ENCODE measurements around the gene METTL22.

Gene METTL22

DNA sequence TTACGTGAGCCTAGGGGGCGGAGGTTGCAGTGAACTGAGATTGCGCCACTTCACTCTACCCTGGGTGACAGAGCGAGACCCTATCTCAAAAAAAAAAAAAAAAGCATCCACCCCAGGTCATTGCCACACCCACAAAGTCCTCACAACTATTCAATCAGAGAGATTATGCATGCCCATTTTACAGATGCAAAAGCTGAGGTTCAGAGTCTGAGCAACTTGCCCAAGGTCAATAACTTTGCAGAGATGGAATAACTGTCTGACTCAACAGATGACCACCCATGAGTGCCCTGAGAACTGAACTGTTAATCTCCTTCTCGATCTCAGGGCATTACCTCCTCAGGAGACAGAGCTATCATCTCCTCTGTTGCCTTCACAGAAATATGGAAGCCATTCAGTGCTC is 25.7 kb upstream of the METTL22 start:
- TF ChIP-seq, protein P1, sequence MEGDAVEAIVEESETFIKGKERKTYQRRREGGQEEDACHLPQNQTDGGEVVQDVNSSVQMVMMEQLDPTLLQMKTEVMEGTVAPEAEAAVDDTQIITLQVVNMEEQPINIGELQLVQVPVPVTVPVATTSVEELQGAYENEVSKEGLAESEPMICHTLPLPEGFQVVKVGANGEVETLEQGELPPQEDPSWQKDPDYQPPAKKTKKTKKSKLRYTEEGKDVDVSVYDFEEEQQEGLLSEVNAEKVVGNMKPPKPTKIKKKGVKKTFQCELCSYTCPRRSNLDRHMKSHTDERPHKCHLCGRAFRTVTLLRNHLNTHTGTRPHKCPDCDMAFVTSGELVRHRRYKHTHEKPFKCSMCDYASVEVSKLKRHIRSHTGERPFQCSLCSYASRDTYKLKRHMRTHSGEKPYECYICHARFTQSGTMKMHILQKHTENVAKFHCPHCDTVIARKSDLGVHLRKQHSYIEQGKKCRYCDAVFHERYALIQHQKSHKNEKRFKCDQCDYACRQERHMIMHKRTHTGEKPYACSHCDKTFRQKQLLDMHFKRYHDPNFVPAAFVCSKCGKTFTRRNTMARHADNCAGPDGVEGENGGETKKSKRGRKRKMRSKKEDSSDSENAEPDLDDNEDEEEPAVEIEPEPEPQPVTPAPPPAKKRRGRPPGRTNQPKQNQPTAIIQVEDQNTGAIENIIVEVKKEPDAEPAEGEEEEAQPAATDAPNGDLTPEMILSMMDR (IDR thresholded peaks at IDR 0.05; ENCODE audit: low read depth, low read length) = no peak
- DNase-seq (ENCODE audit: extremely low read depth, low read depth) = no peak

DNA sequence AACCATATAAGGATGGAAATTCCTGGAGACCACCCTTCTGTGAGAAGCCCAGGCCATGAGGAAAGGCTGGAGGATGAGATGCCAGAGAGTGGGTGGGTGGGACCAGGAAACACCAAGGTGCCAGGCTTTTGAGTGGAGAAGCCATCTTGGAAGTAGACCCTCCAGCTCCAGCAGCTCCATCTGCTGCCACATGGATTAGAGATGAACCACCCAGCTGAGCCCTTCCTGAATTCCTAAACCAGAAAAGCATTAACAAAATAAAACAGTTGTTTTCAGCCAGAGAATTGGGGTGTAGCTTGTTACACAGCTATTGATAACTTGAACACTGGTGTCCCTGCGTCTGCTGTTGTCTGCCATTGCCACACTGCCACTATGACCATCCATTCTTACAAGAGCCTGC is 24.9 kb upstream of the METTL22 start:
- DNase-seq (ENCODE audit: extremely low read depth, low read depth) = no peak
- TF ChIP-seq, protein P1 (IDR thresholded peaks at IDR 0.05; ENCODE audit: low read depth, low read length) = no peak

DNA sequence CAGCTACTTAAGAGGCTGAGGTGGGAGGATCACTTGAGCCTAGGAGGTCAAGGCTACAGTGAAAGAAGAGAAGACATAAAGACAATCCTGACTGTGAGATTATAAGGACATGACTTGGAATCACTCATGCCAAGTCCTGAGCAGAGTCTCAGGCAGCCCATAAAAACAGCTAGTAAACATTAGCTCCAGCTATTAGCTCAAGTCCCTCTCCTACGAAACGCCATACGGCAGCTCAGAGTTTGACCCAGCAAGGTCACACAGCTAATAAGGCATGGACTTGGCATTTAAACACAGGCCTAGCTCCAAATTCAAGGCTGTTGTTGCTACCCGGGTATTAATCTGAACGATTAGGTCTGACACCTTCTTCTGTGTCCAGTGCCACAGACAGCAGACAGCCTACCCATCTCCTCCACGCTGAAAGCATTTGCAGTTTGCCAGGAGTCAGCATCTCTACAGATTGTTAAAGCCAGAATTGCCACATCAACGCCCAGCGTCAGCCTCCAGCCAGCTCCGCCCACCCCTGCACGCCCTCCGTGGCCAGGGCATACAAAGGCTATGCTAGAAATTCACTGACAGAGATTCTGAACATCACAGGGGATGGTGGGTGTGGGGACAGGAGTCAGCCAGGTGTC is 21.2 kb upstream of the METTL22 start:
- DNase-seq (ENCODE audit: extremely low read depth, low read depth) = no peak
- TF ChIP-seq, protein P1 (IDR thresholded peaks at IDR 0.05; ENCODE audit: low read depth, low read length) = no peak

DNA sequence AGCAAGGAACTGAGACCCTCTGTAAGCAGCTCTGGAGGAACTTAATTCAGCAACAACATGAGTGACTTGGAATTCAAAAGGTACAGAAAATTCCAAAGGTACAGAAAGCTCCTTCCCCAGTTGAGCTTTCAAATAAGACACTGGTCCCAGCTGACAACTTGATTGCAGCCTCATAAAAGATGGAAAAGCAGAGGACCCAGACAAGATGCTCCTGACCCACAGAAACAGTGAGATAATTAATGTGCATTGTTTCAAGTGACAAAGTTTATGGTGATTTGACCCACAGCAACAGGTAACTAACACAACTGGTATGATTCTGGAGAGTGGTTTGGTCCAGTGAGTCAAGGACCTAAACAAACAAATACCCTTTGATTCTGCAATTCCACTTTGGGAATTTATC is 15.9 kb upstream of the METTL22 start:
- no peak for DNase-seq (ENCODE audit: extremely low read depth, low read depth)
- TF ChIP-seq, protein P1 (IDR thresholded peaks at IDR 0.05; ENCODE audit: low read depth, low read length) = no peak

DNA sequence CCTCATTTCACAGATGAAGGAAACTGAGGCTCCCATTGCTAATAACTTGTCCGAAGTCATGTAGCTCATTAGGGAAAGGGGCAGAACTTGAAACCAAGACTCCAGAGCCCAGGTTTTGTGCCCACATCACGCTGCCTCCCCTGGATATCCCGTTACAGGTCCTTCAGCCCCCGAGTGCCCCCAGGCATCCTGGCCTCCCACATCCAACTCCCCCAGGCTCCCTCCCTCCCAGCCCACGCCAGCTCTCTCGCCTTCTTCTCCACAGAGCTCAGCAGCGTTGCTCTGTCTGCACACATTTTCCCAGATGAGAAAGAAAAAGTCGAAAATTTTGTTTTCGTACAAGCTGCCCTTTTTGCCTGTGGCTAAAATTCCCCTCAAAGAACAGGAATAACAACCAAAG is 14.3 kb upstream of the METTL22 start:
- no peak for DNase-seq (ENCODE audit: extremely low read depth, low read depth)
- TF ChIP-seq, protein P1 (IDR thresholded peaks at IDR 0.05; ENCODE audit: low read depth, low read length) = no peak

DNA sequence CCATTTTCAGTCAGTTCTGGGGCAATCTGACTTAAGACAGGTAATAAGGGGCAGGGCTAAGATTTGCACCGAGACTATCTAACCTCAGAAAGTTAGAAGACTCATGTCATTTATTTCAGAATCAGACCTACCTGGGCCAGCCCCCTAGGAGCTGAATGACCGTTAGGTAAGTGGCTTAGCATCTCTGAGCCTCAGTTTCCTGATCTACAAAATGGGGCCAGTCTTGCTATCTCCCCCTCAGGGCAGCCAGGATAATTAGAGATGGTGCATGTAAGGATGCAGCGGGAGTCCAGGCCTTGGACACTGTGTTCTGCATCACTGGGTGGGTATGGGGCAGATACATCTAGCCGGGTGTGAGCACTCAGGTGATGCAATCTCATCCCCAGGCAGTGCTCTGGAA is 10.4 kb upstream of the METTL22 start:
- TF ChIP-seq, protein P1 (IDR thresholded peaks at IDR 0.05; ENCODE audit: low read depth, low read length) = no peak
- no peak for DNase-seq (ENCODE audit: extremely low read depth, low read depth)

DNA sequence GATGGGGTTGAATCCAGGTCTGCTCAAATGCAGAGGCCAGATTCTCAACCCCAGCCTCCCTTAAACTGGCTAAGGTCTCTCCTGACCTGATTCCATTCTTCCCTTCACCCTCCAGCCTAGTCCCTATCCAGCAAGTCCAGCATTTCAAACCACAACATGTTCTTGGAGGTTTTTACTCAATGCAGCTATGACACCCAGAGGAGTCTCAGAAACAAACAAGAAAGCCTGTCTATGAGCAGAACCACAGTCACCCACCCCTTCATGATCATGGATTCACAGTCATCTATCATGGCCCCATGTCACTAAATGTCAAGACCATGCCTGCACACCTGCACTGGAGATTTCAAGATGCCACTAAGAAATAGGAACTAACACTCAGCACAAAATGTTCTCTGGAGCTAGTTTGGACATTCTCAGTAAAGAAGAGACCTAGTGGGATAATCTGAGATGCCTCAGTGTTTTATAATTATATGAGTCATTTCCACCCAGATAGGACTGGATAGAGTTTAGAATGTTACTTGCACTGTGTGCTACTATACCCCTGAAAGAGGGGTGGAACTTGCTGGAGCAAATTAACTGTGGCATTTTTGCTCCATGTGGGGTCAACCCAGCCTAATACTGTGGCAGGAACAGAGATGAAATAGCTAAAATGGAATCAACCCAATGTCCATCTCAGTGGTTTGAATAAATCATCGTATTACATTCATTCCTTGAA is 9.5 kb upstream of the METTL22 start:
- DNase-seq (ENCODE audit: extremely low read depth, low read depth) = no peak
- TF ChIP-seq, protein P1 (IDR thresholded peaks at IDR 0.05; ENCODE audit: low read depth, low read length) = no peak

All from AG09319 (cell line).